ENCODE measurements around the gene TBX6. TPM values are rescaled to one million over a fixed set of nuclear protein-coding genes. Genes with fewer than 3 reads are reported as not detected.

Gene TBX6
- polyA plus RNA-seq, 3 donors = 1.5 to 1.9 (median 1.7) TPM

DNA sequence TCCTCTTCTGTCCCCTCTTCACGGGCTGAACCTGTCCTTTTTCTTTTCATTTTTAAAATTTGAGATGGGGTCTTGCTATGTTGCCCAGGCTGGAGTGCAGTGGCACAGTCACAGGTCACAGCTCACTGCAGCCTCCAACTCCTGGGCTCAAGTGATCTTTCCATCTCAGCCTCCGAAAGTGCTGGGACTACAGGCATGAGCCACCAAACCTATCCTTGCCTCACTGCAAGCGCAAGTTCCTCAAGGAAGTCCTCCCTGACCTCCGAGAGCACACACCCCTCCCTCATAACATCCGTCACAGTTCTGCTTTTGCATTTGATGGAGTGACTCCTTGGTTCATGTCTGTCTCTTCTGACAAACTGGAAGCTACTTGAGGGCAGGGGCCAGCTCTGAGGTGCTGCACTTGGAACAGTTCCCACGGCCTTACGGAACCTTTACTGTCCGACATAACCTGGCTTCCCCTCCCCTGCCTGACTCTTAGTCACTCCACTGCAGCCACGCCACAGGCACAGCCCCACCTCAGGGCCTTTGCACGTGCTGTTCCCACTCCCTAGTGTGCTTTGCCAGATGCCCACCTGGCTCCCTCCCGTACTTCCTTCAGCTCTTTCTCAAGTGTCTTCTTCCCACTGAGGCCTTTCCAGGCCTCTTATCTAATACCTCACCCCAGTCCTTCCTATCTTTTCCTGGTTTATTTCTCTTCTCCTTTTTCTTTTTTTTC, 4.4 kb downstream of the TBX6 start:
- DNase-seq = no peak

DNA sequence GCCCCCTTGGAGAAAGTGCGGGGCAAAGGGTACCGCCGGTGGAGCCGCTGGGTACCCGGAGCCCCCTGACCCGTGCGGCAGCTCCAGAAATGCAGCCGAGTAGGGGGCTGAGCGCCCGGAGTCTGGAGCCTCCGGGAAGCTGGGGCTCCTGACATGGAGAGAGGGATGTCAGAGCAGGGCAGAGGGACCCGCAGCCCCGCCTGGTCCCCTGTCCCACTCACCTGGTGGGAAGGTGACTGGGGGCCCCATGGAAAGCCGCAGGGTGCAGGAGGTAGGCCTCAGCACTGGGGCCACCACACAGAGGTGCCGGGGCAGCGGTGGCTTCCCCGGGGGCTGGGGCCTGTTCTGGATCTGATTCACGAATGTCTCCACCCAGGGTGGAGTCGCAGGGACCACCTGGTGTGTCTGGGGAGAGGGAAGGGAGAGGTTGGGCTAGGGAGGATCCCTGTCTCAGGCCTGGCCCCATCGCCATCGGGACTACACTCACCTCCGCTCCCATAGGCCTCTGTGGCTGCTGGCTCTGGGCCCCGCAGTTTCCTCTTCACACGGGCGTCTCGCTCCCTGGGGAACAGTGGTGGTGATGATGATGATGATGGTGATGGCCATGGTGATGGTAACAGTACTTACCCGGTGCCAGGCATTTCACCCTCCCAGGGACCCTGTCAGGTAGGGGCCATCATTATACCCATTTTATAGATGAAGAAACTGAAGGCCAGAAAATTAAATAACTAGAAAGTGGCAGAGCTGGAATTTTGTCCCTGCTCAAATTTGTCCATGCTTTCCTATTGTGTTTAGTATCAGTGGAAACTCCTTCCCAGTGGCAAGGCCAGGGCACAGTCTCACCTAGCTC, 5.2 kb downstream of the TBX6 start:
- DNase-seq = no peak

DNA sequence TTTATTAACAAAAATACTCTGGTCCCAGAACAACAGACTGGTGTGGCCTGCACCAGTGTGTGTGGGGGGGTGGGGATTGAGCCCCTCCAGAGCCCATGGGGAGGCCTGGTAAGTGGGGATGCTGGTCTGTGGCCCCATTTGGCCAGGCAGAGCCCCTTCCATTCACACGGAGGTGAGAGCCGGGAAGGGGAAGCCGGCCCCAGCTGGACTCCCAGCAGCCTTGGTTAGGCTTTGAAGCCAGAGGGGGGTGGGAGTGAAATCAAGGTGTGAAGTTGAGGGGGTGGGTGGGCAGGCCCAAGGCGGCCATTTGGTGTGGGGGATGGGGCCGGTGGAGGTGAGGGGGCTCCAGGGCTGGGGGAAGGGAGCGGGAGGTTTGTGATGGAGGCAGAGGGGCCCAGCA, 5.9 kb downstream of the TBX6 start:
- no peak for DNase-seq

DNA sequence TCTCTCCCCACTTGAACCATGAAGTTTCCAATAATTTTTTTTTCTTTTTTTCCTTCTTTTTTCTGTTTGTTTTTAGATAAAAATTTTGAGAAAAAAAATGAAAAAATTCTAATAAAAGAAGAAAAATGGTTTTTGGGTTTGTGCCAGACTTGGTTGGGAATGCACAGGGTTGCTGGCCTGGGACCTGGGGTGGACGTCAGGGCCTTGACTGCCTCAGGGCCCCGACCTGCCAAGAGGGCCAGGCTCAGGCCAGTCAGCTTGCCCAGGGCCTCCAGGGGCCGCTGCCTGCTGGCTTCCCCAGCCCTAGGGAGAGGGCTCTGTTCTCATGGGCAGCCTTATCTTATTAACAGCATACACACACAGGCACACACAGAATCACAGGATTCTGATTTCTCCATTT, 6.5 kb downstream of the TBX6 start:
- no peak for DNase-seq

DNA sequence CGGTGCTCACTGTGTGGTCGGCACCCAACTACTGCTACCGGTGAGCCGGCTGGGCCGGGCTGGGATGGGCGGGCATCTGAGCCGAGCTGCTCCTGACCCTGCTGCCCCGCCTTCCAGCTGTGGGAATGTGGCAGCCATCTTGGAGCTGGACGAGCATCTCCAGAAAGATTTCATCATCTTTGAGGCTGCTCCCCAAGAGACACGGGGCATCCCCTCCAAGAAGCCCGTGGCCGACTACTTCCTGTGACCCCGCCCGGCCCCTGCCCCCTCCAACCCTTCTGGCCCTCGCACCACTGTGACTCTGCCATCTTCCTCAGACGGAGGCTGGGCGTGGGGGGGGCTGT, 6.9 kb downstream of the TBX6 start:
- no peak for DNase-seq

DNA sequence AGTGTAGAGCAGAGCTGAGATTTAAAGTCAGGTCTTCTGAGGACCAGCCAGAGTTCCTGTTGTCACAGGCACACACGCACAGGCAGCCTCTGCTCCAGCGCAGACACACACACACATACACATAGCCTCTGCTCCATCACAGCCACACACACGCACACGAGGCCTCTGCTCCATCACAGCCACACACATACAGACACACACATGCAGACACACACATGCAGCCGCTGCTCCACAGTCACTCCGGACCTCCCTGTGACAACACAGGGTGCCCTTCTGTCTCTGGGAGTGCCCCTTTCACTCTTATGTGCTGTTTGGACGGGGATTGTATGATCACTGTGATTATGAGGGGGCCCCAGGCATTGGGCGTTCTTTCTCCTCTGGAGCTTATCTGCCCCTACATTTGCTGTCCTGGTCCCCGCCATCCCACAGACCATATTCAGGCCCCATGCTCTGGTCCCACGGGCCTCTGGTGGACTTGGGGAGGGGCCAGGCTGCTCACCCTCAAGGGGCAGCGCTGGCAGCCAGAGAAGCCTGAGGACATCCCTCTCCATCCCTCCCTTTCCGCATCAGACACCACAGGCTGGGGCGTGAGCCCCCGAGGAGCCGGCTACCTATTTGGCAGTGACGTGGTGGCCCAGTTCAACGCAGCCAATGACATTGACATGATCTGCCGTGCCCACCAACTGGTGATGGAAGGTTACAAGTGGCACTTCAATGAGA, 7.5 kb downstream of the TBX6 start:
- no peak for DNase-seq

DNA sequence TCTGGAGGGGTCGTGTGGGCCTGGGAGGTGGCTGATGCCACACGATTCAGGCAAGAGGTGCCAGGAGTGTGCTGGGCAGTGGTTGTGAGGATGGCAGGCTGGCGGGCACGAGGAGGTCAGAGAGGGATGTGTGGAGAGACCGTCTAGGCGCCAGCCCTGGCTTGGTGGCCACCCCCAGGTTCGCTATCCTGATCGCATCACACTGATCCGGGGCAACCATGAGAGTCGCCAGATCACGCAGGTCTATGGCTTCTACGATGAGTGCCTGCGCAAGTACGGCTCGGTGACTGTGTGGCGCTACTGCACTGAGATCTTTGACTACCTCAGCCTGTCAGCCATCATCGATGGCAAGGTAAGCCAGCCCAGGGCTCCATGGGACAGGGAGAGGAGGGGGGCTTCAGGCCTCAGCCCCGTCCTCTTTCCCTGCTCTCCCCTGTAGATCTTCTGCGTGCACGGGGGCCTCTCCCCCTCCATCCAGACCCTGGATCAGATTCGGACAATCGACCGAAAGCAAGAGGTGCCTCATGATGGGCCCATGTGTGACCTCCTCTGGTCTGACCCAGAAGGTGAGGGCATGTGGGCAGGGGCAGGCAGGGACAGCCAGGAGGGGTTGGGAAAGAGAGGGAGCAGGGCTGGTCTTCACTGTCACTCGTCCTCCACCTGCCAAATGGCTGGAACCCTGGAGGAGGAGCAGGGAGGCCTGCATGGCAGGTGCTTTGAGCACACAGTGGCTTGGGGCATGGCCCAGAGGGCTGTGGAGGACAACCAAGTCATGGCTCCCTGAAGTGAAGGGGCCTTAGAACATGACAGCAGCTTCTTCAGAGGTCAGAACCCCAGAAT, 8.3 kb downstream of the TBX6 start:
- no peak for DNase-seq

DNA sequence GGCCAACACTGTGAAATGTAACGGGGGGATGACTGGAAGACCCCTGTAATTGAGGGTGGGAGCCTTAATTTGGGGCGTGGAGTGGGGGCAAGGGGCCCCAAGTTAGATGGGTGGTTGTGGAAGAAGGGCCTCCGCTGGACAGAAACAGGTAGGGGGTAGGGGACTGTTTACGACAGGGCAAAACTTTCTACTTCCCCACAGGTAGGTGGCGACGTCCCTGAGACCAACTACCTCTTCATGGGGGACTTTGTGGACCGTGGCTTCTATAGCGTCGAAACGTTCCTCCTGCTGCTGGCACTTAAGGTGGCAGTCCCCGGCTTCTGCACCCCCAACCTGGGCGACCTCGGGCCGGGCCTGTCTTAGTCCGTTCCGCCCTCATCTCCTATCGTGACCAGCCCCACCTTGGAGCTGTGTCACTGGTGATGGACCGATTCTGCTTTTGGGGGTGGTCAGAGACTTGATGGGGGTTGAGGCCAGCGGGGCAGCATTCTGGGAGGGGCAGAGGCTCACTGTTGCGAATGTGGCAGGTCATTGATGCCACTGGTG, 9.1 kb downstream of the TBX6 start:
- no peak for DNase-seq

DNA sequence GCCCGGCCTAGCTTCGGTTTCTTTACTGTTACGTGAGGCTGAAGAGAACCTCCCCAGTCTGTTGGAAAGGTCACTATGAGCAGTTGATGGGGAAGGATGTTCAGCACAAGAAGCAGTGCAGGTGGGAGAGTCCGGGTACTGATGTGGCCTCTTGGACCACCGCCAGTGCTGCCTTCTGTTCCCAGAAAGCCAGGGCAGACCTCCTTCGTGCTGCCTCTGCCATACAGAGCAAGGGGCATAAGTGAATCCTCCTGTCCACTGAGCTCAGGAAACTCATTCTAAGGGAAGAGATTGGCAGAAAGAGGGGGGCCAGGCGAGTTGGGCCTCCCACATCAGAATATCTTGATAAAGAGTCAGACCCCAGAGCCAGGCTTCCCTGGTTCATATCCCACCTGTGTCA, 12.2 kb downstream of the TBX6 start:
- no peak for DNase-seq

DNA sequence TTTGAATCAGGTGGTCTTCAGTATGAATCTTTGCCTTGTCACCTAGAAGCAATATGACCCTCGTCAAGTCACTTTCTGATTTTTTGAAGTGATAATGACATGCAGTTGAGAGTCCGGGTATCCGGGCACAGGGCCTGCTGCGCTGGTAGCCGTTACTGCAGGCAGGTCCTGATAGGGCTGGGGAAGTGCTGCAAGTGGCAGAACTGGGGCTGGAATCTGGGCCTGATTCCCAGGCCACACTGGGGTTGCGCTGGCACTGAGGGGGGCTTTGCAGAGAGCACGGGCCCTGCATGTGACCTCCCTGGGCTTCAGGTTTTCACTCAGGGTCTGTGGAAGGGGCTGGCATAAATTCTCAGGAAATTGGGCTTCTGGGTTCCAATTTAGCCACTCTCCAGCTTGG, 13.0 kb downstream of the TBX6 start:
- DNase-seq = no peak

DNA sequence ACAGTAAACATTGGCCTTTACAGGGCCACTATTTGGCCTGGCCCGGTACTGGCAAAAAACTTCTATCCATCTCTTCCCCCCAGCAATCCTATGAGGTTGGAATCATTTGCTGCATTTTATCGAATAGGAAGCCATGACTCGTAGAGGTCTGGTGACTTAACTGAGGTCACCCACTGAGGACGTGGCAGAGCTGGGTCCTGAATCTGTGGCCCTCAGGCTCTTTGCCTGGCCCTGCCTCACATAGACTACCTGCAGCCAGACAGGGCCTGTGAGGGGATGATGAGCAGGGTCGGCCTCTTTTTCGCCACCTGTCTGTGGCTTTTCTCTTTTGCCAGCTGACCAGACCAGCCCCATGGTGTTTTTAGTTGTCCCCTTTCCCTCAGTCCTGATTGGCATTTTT, 14.1 kb downstream of the TBX6 start:
- DNase-seq = no peak

DNA sequence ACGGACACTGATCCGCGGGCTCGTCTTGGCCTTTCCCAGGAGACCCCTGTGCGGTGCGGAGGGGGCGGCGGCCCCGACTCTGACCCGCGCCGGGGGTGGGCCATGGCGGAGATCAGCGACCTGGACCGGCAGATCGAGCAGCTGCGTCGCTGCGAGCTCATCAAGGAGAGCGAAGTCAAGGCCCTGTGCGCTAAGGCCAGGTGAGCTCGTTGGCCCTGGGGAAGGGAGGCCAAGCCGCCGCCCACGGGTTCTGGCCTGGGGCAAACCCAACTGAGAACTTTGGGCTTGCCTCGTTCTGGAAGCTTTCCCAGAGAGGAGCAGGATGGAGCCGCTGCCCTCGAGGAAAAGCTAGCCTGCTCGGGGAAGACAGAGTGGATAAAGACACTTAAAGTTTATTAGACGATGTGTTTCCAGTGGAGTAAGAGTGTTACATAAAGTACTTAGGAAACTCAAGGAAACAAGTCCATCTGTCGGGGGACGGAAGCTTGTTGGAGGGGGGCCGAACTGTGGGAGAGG, 15.4 kb downstream of the TBX6 start:
- DNase-seq = no peak

DNA sequence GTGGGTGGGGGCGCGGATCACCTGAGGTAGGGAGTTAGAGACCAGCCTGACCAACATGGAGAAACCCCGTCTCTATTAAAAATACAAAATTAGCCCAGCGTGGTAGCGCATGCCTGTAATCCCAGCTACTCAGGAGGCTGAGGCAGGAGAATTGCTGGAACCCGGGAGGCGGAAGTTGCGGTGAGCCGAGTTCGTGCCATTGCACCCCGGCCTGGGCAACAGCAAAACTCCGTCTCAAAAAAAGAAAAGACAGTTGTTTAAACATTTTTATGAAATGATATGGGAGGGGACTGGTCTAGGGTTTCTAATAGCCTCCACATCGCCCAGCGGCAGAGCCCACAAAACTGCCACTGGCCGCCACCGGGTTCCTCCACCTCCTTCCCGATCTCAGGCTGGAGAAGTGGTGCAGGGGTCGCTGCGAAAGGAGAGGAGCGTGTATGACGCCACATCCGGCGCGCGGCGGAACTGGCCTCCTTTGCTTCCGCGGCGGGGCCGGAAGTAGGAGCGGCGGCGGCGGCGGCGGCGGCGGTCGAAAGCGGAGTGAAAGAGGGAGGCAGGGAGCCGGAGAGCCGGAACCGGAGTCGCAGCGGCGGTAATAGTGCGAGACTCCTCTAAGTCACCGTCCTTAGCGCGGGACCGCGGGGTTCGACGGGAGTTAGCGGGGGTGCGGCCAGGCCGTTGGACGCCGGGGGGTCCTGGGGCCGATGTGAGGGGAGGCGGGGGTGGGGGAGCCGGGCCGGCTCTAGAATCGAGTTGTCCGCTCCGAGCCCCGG, 16.0 kb downstream of the TBX6 start, which contains the start of gene PPP4C:
PPP4C (plus strand) TSS at position 492 of the 773 bp plus-strand sequence. CDS start 384 bp downstream, outside the sequence.
- DNase-seq = peak; percentile 92

DNA sequence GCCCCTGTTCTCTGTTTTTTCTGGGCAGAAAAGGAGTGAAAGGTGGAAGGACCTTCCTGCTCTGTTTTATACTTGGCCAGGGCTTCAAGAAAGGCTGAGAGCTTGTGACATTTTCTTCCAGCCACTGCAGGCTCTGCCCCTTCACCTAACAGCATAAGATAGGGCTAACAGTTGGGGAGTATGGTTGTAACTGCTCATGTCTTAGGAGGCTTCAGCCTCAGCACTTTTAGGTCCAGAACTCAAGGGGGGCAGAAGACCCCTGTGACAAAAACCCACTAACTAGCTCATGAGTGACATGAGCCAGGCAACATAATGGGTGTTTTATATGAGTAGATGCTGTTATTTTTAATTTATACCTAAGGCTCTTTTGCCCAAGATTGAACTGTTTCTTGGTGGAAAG, 21.2 kb downstream of the TBX6 start:
- DNase-seq = no peak

DNA sequence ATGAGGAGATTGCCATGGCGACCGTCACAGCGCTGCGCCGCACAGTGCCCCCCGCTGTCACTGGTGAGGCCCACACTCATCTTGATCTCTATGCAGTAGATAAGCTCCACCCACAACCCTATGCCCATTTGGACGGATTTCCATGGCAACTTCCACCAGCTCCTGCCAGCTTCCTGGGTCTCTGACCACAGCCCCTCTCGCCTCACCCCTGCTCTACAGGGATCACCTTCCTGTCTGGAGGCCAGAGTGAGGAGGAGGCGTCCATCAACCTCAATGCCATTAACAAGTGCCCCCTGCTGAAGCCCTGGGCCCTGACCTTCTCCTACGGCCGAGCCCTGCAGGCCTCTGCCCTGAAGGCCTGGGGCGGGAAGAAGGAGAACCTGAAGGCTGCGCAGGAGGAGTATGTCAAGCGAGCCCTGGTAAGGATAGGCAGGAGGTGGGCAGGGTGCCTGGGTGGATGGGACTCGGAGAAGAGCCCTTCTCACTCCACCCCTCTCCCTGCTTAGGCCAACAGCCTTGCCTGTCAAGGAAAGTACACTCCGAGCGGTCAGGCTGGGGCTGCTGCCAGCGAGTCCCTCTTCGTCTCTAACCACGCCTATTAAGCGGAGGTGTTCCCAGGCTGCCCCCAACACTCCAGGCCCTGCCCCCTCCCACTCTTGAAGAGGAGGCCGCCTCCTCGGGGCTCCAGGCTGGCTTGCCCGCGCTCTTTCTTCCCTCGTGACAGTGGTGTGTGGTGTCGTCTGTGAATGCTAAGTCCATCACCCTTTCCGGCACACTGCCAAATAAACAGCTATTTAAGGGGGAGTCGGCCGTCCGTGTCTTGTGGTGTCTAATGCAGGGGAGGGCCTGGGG, 21.9 kb downstream of the TBX6 start:
- no peak for DNase-seq

DNA sequence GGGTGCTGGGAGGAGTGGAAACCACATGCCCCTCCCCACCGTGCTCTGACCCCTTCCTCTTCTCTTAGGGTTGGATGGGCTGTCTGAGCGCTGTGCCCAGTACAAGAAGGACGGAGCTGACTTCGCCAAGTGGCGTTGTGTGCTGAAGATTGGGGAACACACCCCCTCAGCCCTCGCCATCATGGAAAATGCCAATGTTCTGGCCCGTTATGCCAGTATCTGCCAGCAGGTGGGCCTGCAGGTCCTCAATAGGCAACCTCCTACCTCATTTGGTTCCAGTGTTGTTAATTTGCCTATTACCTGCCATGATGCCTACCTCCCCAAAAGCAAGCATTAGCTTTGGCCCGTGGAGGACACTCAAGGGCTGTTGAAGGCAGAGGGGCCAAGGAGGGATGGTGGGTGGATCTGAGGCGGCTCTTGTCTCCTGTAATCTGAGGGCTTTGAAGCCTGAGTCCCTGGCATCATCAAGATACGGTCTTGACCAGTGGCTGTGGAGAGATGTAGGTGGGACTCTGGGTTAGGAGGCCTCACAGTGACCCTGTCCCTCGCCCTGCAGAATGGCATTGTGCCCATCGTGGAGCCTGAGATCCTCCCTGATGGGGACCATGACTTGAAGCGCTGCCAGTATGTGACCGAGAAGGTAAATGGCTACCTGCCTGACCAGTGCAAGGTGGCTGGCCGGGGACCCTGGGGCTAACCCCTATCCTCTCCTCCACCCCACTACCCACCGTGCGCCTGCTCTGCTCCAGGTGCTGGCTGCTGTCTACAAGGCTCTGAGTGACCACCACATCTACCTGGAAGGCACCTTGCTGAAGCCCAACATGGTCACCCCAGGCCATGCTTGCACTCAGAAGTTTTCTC, 22.7 kb downstream of the TBX6 start:
- DNase-seq = no peak

DNA sequence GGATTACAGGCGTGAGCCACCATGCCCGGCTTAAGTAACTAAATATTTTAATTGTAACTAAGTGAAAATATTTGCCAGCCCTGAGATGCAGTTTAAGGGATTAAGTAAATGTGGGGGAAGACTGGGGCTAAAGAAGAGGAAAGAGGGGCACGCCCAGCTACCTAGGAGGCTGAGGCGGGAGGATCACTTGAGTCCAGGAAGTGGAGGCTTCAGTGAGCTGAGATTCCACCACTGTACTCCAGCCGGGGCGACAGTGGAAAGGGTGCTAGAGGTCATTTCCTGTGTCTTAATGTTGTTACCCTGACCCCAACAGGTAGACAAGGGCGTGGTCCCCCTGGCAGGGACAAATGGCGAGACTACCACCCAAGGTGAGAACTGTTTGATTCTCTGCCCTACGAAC, 23.4 kb downstream of the TBX6 start:
- no peak for DNase-seq

DNA sequence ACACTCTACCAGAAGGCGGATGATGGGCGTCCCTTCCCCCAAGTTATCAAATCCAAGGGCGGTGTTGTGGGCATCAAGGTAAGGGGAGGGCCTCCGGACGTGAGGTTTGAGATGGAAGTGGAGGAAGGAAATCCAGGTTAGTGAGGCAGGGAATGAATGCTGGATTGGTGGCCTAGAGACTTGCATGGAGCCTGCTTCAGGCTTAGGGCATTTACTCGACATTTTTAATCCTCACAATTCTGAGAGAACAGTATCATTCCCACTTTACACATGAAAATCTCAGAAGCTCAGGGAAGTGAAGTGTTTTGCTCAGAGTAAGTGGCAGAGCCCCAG, 24.2 kb downstream of the TBX6 start:
- no peak for DNase-seq

Data from renal pelvis (tissue), 4 donors.